Mucosa of descending colon (tissue), 3 donors: ENCODE results near the gene KBTBD3. TPM values are rescaled to one million over a fixed set of nuclear protein-coding genes. Genes with fewer than 3 reads are reported as not detected.

ENCODE experiments used
- ATAC-seq: fragments of 200-7000 bp; cut with Tn5 transposase; one replicate; pipeline ENCODE4 v1.9.1; 2020; ENCODE audit warnings: mild to moderate bottlenecking, moderate library complexity
- DNase-seq, 3 donors: peaks; one replicate each; pipeline ENCODE4 v3.0.0-alpha.2; 2020
- H3K36me3 ChIP-seq: fragments of 200-600 bp; one replicate; pipeline ENCODE4 v1.8.0; 2021; ENCODE audit warnings: low read depth, mild to moderate bottlenecking
- H3K4me1 ChIP-seq: fragments of 200-600 bp; one replicate; pipeline ENCODE4 v1.8.0; 2021; ENCODE audit warnings: low read depth, mild to moderate bottlenecking
- H3K4me3 ChIP-seq: fragments of 200-600 bp; one replicate; pipeline ENCODE4 v1.8.0; 2021; ENCODE audit warnings: mild to moderate bottlenecking
- H3K9me3 ChIP-seq: fragments of 200-600 bp; one replicate; pipeline ENCODE4 v1.8.0; 2021; ENCODE audit warnings: mild to moderate bottlenecking
- intact Hi-C, 2 donors: fragments of 100-400 bp; cut with DNase I in 1 of 2; cut with micrococcal nuclease in 1 of 2; formaldehyde crosslinking; loops; one replicate each; pipeline versions ENCODE4 v1.11.0 to v1.11.1; 2022; cut with DNase I, micrococcal nuclease
- total RNA-seq, 3 donors: library from RNA; stranded (reverse); fragmentation: NEBNext Ultra II Directional in 2 of 3; extraction: Animal tissue kit (Norgen Biotek cat#: 25700) in 2 of 3; gene quantifications; one replicate each; pipeline versions ENCODE4 v1.2.1 to v1.2.4, GENCODE V29; 2021 to 2023
- TF ChIP-seq, protein P1 (sequence below): fragments of 200-600 bp; IDR thresholded peaks from one replicate; pipeline ENCODE4 v1.8.0; 2022; ENCODE audit warnings: antibody characterized with exemption, mild to moderate bottlenecking
- donor health status: DM: no; HTN: no; CAD: no; lungs with moderate emphysema.
- donor health status: DM: no; HTN: no; CAD: no.
- donor health status: DM: no; HTN: yes; CAD: no.

Gene KBTBD3
- total RNA-seq, 3 donors from 2014 or later = 5.2 to 13.5 (median 8.8) TPM

GRCh38 chr11:106086850-106087249 lies 9.7 kb upstream of the KBTBD3 start:
- Histone ChIP-seq H3K36me3 (no peaks in the 10 kb centered on the region), H3K4me3 (no peak overlapping the region), H3K4me1 (peaks cover 4% of the 10 kb centered on the region), H3K9me3 (no peaks in the 10 kb centered on the region)
- no peak for DNase-seq
- ATAC-seq = no peak
- intact Hi-C loops = no loop called here
- TF ChIP-seq, protein P1, sequence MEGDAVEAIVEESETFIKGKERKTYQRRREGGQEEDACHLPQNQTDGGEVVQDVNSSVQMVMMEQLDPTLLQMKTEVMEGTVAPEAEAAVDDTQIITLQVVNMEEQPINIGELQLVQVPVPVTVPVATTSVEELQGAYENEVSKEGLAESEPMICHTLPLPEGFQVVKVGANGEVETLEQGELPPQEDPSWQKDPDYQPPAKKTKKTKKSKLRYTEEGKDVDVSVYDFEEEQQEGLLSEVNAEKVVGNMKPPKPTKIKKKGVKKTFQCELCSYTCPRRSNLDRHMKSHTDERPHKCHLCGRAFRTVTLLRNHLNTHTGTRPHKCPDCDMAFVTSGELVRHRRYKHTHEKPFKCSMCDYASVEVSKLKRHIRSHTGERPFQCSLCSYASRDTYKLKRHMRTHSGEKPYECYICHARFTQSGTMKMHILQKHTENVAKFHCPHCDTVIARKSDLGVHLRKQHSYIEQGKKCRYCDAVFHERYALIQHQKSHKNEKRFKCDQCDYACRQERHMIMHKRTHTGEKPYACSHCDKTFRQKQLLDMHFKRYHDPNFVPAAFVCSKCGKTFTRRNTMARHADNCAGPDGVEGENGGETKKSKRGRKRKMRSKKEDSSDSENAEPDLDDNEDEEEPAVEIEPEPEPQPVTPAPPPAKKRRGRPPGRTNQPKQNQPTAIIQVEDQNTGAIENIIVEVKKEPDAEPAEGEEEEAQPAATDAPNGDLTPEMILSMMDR = no peak

DNA sequence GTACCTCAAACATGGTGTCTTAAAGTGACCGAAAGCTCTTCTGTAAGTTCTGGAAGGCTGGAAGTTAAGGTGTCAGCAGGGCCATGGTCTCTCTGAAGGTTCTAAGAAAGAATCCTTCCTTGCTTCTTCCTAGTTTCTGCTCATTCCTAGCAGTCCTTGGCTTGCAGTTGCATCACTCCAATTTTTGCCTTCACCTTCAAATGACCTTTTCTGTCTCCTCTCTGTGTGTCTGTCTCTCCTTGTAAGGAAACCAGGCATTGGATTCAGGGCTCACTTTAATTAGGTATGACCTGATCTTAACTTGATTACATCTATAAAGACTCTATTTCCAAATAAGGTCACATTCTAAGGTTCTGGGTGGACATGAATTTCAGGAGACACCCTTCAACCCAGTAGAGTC lies 9.0 kb upstream of the KBTBD3 start:
- intact Hi-C loops = no loop called here
- Histone ChIP-seq H3K4me1 (peaks cover 6% of the 10 kb centered on the region), H3K9me3 (no peaks in the 10 kb centered on the region), H3K36me3 (no peaks in the 10 kb centered on the region), H3K4me3 (no peak overlapping the region)
- no peak for ATAC-seq
- DNase-seq = no peak
- TF ChIP-seq, protein P1 = no peak

GRCh38 chr11:106082096-106082495 lies 4.9 kb upstream of the KBTBD3 start:
- ATAC-seq = no peak
- Histone ChIP-seq H3K9me3 (no peaks in the 10 kb centered on the region), H3K4me1 (peaks cover 27% of the 10 kb centered on the region), H3K36me3 (no peaks in the 10 kb centered on the region), H3K4me3 (no peak overlapping the region)
- TF ChIP-seq, protein P1 = no peak
- intact Hi-C loops = no loop called here
- no peak for DNase-seq

- intact Hi-C loops = loop anchor here in 1 of 2 donors (10.0 kb wide), 1 partner anchor 53 kb away; the partner anchor contains the start of gene MSANTD4
- H3K4me1 ChIP-seq = peaks cover 27% of the 10 kb centered on the region
- TF ChIP-seq, protein P1 = no peak
Measured at GRCh38 chr11:106077609-106078455, 685 bp upstream of the KBTBD3 start, which contains the start of gene AASDHPPT. TSS of gene AASDHPPT (plus strand) at chr11:106077662. CDS start at chr11:106077711, 49 bp downstream.

DNA sequence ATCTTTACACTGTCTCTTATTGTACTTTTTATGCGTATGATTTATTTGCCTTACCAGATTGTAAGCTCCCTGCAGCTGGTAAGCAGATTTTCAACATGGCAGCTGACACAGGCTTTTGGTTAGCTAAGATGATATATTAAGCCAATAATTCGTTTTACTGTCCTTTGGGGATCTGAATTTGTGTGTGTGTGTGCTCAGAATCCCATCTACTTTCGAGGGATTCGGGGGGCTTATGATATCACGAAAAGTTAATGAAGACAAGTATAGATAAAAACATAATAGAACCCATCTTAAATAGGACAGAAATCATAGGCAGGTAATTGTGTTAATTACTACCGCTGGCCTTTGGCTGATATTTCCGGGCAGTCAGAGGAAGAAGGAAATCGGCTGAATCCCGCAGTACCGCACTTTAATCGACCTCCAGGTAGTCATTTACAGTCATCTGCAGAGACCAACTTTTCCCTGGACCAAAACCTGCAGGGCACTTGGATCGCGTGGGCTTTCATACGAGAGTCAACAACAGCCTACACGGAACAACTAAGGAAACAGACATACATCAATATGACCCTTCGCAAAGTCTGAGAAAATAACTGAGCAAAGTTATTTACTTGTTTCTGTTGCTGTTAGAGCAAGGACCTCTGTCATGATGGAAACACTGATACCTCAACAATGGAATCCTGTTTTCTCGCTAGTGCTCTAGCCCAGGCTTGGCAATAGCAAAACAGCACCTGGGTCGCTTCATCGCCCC lies 802 bp downstream of the KBTBD3 start:
- intact Hi-C loops = loop anchor here in 1 of 2 donors (10.0 kb wide), 1 partner anchor 52 kb away; the partner anchor contains the start of gene MSANTD4
- Histone ChIP-seq H3K4me1 (peaks cover 26% of the 10 kb centered on the region), H3K36me3 (no peaks in the 10 kb centered on the region), H3K4me3 (peak overlapping the region; percentile 71), H3K9me3 (no peaks in the 10 kb centered on the region)
- ATAC-seq = no peak
- DNase-seq = peak in 2 of 3 donors; percentile 28 to 41
- TF ChIP-seq, protein P1 = no peak

More at GRCh38 chr11:106077609-106078455, 685 bp upstream of the KBTBD3 start, which contains the start of gene AASDHPPT:
- Histone ChIP-seq H3K9me3 (no peaks in the 10 kb centered on the region), H3K36me3 (no peaks in the 10 kb centered on the region), H3K4me3 (peak within 1 kb of the TSS; percentile 71)
- DNase-seq (peak in 1 of 3 donors; percentile 40), ATAC-seq (peak; percentile 39)
